HUES6 (cell line): ENCODE measurements around the gene TSR1.

Experiments used
- H3K27ac ChIP-seq: 2 replicates; pipeline ENCODE4 v1.7.0; 2013; ENCODE audit warnings: low read depth, mild to moderate bottlenecking, low read length, inconsistent platforms
- H3K27me3 ChIP-seq: 2 replicates; pipeline ENCODE4 v1.6.1; 2013; ENCODE audit warnings: low read length; ENCODE audit not compliant: control insufficient read depth, insufficient read depth
- H3K36me3 ChIP-seq: 2 replicates; pipeline ENCODE4 v1.6.1; 2013; ENCODE audit warnings: low read length; ENCODE audit not compliant: control insufficient read depth, insufficient read depth
- H3K4me1 ChIP-seq: 2 replicates; pipeline ENCODE4 v1.6.1; 2013; ENCODE audit warnings: low read length; ENCODE audit not compliant: control insufficient read depth, insufficient read depth
- H3K4me3 ChIP-seq: 2 replicates; pipeline ENCODE4 v1.5.1; 2013; ENCODE audit warnings: low read depth, low read length
- H3K9ac ChIP-seq: one replicate; pipeline ENCODE4 v1.6.1; 2013; ENCODE audit warnings: mild to moderate bottlenecking, low read length
- H3K9me3 ChIP-seq: 2 replicates; pipeline ENCODE4 v1.6.1; 2013; ENCODE audit warnings: low read depth, low read length; ENCODE audit not compliant: control insufficient read depth, insufficient read depth

Gene TSR1

DNA sequence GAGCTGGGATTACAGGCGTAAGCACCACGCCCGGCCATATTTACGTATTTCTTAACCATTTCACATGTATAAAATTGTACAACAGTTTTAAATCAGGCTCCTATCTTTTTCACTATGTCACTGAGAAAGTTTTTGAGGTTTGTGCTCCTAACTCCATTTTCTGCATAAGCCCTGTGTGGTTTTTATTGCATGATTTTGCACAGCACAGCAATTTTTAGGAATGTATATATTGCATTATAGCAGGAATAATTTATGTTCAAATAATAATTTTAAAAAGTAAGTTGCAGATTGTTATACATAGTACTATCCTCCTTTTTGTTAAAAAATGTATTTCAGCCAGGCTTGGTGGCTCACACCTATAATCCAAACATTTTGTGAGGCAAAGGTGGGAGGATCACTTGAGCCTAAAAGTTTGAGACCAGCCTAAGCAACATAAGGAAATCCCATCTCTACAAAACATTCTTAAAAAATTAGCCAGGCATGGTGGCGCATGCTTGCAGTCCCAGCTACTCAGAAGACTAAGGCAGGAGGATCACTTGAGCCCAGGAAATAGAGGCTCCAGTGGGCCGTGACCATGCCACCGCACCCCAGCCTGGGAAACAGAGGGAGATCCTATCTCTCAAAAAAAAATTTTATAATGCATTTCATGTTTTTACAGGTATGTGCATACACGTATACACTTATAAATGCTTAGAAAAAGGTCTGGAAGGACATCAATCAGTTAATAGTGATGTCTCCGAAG is 58.7 kb downstream of the TSR1 start:
- Histone ChIP-seq H3K4me1 (no peaks in the 10 kb centered on the region), H3K27ac (no peak overlapping the region), H3K4me3 (no peak overlapping the region), H3K9ac (no peak overlapping the region), H3K9me3 (no peaks in the 10 kb centered on the region), H3K27me3 (no peaks in the 10 kb centered on the region), H3K36me3 (peaks cover 62% of the 10 kb centered on the region)

DNA sequence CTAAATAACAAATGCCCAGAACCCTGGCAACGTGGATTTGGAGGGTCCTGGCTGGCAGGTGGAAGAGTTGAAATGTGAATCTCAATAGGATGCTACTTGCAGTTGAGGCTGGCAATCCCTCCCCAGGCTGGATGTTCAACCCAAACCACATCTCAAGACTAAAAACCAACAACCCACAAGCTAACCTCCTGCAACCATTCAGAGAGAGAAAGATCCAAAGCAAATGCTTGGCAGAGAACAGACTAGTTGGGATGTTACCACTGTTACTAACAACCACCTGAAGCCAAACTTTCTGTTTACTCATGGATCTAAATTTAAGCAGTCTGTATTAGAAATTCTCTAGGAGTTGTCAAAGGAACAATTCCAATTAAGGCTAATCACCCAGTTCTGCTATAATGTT is 60.5 kb downstream of the TSR1 start:
- Histone ChIP-seq H3K27me3 (no peaks in the 10 kb centered on the region), H3K4me1 (no peaks in the 10 kb centered on the region), H3K9me3 (no peaks in the 10 kb centered on the region), H3K36me3 (peaks cover 54% of the 10 kb centered on the region), H3K9ac (no peak overlapping the region), H3K27ac (no peak overlapping the region), H3K4me3 (no peak overlapping the region)

DNA sequence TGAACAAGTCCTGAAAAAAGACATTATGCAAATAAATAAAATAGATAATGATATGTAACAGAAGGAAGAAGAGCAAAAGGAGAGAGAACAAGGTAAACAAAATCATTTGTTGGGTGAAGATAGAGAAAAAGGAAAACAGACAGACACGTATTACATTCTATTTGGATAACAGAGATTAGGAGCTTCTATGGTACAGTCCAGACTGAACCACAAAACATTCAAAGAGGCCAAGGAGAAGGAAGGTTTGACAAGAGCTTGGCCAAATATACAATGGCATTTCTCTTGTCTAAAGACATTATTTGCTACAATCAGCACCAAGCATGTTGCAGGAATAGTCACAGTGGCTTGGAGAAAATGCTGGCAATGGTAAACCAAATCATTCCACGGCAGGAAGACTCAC is 61.8 kb downstream of the TSR1 start:
- no peak overlapping the region for H3K9ac ChIP-seq
- no peak overlapping the region for H3K27ac ChIP-seq

More for the DNA sequence above, 61.8 kb downstream of the TSR1 start:
- no peaks in the 10 kb centered on the region for H3K9me3 ChIP-seq
- peaks cover 56% of the 10 kb centered on the region for H3K36me3 ChIP-seq
- no peak overlapping the region for H3K4me3 ChIP-seq
- H3K4me1 ChIP-seq = no peaks in the 10 kb centered on the region
- H3K27me3 ChIP-seq = no peaks in the 10 kb centered on the region
